ENCODE measurements around the gene CDKL5.

GRCh38 chrX:18465051-18465450, 39.6 kb downstream of the CDKL5 start:
- no peak for TF ChIP-seq CTCF (IDR thresholded peaks at IDR 0.05; ENCODE audit: borderline replicate concordance, extremely low read depth, low read length, poor library complexity, severe bottlenecking)
- no peak for TF ChIP-seq EZH2 (IDR thresholded peaks at IDR 0.05; ENCODE audit: borderline replicate concordance, low read depth, low read length, severe bottlenecking)
